HG02973 (cell line): ENCODE data around the gene FBLL1.
"Not testable (repeated sequence)": the region's sequence is repeated elsewhere in the genome, so short reads cannot be mapped to it uniquely, and the experiment has no call there.

Source experiments
- ATAC-seq: cut with Tn5 transposase; IDR thresholded peaks from one replicate; pipeline ENCODE4 v1.9.1; 2021; ENCODE audit warnings: moderate library complexity; ENCODE audit not compliant: unreplicated experiment

FBLL1 gene

DNA sequence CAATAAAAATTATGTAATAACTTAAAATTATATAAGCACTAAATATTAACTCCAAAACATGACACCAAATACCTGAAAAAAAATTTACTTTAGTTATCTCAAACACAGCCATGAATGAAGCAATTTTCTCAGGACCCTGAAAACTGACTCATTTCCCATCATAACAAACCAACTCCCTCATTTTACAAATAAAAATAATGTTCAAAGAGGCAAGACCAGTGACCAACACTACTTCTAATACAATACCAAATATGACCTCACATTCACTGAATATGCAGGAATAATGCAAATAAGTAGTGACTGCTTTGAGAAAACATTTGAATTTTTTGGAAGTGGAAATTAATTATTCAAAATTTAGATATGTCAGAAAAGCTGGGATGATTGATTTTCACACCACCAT is 21.6 kb downstream of the FBLL1 start:
- no peak for ATAC-seq

DNA sequence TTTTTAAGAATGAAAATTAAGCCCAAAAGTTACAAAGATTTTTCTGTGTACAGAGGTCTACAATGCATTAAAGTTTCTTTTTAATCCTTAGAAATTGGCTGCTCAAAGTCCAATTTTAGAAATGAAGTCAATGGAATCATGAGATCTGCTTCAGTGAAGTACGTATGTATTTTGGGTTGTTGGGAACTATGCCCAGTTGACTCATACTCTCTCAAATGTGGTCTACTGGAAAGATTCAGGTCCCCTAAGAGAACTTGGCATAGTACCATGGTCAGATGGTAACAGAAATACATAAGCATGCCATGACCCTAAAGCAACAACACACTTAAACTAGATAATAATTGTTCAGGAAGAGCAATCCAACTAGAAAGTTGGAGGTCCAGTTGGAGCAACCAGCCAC is 23.0 kb downstream of the FBLL1 start:
- no peak for ATAC-seq

DNA sequence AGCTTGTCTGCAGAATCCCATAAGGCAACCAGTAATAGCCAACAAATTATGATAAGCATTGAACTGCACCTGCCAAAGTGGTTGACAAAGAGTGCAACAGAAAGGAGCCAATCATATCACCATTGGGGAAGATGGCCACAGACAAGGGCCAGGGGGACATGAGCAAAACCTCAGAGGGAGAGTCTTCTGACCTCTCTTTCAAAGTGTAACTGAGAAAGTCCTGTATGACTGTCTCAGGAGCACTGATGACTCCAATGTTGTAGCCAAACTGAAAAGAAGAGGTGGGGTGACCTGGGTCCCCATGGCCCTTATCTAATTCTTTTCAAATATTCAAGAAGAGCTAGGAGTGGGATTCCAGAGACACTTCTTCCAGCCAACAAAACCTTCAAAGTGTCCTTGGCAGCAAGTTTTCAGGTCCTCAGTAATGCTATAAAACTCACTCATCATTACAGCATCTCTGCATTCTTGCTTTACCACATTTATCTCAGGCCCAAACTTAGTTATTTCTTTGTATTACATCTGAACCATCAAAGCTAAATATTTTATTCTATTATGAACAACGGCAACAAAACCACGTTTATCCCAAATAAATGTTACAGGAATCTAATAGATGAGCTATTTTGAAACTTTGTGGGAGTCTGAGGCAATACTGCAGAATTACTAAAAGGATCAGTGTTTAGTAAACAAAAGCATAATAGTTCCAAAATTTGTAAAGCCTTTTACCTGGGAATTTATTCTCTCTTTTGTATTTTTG is 24.4 kb downstream of the FBLL1 start:
- peak; percentile 58 for ATAC-seq

GRCh38 chr5:168557389-168557788 is 28.3 kb downstream of the FBLL1 start:
- no peak for ATAC-seq

DNA sequence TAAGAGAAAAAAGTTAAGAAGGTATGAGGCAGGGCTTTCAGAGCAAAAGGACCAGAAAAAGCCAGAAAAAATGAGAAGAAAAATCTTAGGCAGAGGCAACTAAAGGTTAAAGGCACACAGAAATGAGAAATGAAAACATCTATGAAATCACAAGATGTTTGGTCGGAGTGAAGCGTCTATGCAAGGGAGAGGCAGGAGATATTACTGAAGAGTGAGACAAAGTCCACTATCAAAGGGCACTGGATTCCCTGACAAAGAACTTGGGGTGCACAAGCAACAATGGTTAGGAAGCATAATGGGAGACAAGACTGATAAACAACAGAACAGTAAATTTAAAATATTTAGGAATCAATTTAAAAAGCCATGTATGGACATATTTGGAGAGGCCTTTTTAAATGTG is 33.2 kb downstream of the FBLL1 start:
- ATAC-seq, result no peak

GRCh38 chr5:168563959-168564358 is 34.9 kb downstream of the FBLL1 start:
- ATAC-seq, result no peak

- no peak for ATAC-seq
These were observed 39.6 kb downstream of the FBLL1 start for GRCh38 chr5:168568738-168569137.

GRCh38 chr5:168570490-168571328 is 41.6 kb downstream of the FBLL1 start:
- ATAC-seq, result no peak

DNA sequence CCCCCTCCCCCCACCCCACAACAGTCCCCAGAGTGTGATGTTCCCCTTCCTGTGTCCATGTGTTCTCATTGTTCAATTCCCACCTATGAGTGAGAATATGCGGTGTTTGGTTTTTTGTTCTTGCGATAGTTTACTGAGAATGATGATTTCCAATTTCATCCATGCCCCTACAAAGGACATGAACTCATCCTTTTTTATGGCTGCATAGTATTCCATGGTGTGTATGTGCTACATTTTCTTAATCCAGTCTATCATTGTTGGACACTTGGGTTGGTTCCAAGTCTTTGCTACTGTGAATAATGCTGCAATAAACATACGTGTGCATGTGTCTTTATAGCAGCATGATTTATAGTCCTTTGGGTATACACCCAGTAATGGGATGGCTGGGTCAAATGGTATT is 44.6 kb downstream of the FBLL1 start:
- ATAC-seq, result not testable (repeated sequence)

DNA sequence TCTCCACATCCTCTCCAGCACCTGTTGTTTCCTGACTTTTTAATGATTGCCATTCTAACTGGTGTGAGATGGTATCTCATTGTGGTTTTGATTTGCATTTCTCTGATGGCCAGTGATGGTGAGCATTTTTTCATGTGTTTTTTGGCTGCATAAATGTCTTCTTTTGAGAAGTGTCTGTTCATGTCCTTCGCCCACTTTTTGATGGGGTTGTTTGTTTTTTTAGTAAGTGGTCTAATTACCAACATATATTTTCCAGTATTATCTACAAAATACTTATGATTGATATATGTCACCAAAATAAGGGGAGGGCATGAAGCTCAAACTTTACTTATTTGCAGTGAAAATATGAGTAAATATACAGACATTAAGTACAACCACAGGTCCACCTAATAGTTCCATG is 45.1 kb downstream of the FBLL1 start:
- not testable (repeated sequence) for ATAC-seq

DNA sequence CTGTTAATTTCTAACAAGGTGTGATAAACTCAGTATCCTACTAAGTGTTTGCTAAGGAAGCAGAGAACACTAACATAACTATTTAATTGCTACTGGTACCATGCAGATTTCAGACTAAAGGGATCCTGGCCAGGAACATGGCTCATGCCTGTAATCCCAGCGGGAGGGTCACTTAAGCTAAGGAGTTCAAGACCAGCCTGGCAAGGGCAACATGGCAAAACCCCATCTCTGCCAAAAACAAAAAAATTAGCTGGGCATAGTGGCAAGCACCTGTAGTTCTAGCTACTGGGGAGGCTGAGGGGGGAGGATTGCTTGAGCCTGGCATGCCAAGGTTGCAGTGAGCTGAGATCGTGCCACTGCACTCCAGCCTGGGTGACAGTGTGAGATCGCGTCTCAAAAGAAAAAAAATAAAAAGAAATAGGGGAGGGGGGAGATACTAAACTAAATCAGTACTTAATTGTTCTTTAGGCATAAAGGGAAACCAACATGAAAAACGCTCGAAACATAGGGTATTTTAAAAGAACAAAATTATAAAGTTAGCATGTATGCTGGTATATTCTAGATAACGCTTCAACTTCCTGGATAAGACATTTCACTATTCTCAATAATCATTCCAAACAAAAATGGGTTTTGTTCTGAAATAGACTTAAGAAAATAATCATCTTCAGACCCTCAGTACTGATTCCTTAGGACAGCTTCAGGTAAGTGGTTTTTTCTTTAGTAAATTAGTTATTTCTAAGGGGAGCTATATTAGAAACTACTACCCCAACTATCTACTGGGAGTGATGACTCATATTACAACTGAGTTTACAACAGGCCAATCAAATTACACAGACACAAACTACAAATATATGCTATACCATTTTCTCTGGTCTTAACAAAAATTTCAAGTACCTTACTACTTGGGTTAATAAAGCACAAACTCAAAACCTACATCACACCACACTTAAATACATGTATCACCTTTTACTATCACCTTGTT is 46.6 kb downstream of the FBLL1 start:
- ATAC-seq, result no peak

- ATAC-seq, result no peak
These were observed 48.9 kb downstream of the FBLL1 start for GRCh38 chr5:168578006-168578405.

GRCh38 chr5:168578538-168579487 is 49.7 kb downstream of the FBLL1 start, which contains the start of gene PANK3:
Gene PANK3 (minus strand): TSS chr5:168579368. CDS start chr5:168579283, 85 bp downstream.
- ATAC-seq, result peak; percentile 54

DNA sequence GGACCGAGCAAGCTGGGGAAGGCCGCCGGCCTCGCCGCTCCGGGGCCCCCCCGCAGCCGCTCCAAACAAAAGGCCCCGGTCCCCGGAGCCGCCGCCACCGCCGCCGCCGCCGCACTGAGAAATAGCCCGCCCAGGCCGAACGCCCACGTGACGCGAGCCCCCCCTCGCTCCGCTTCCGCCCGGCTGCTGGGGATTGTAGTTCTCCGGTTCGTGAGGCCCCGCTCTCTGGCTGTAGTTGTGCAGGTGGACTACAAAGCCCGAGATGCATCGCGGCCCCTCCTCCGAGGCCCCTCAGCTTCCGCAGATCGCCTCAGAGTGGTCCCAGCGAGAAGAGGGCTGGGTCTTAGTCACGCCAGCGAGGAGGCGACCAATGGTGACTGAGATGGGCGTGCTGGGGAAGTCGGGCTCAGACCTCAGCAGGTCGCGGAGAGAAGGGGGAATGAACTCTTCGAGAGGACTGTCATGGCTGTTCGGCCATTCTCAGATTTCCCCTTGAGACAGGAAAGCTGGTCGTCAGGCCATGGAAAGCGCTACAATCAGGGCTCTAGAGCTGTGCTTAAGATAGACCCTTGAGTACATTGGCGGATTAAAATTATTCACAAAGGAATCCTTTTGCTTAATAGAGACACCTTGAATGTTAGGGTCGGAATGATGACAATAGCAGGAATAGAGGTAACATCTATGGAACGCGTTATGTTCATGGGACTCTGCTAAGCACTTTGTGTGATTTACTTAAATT is 50.6 kb downstream of the FBLL1 start:
- ATAC-seq, result peak; percentile 93

DNA sequence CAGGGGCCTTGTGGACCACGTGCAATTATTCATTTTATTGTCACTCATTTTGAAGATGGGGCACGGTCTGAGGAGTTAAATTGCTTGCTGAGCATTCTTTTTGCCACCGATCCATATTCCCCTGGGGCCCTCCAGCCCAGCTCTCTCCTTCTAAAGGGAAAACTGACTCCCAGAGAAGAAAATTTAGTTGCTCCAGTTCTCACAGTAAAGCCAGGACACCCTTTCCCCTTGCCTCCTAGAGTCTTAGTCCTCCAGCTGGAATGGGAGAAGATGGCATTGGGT is 51.1 kb downstream of the FBLL1 start:
- no peak for ATAC-seq
